ENCODE measurements around the gene PAN3. TPM values are rescaled to one million over a fixed set of nuclear protein-coding genes. Genes with fewer than 3 reads are reported as not detected.
A peak's percentile ranks its signal among the peaks of the same experiment; 100 is the strongest.

The PAN3 gene
- polyA plus RNA-seq, 1 experiment: 10.7 TPM

DNA sequence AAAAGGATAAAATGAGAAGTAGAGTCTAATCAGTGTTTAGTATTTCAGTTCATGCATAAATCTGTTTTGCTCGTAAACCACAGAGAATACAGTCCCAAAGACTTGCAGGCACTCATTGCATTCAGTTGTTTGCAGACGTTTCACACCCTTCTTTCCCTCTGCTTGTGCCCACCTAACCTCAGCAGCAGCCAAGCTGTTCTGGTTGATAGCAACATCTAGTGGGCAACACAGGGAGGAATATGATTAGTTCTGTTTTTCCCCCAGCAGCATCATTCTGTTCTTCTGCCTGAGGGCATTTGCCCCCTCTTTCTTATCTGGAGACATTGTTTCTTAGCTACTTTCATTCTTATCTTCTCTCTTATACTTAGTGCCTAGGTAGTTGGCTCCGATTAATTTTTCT lies 135.6 kb downstream of the PAN3 start:
- TF ChIP-seq, protein P1, sequence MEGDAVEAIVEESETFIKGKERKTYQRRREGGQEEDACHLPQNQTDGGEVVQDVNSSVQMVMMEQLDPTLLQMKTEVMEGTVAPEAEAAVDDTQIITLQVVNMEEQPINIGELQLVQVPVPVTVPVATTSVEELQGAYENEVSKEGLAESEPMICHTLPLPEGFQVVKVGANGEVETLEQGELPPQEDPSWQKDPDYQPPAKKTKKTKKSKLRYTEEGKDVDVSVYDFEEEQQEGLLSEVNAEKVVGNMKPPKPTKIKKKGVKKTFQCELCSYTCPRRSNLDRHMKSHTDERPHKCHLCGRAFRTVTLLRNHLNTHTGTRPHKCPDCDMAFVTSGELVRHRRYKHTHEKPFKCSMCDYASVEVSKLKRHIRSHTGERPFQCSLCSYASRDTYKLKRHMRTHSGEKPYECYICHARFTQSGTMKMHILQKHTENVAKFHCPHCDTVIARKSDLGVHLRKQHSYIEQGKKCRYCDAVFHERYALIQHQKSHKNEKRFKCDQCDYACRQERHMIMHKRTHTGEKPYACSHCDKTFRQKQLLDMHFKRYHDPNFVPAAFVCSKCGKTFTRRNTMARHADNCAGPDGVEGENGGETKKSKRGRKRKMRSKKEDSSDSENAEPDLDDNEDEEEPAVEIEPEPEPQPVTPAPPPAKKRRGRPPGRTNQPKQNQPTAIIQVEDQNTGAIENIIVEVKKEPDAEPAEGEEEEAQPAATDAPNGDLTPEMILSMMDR (IDR thresholded peaks at IDR 0.05; ENCODE audit: insufficient read depth, low read depth, low read length): 0 out of 2 replicates have a peak, but pooled peaks have one; percentile 7
- ChIA-PET CTCF (no interaction called here), POLR2A (no interaction called here)
- Histone ChIP-seq H3K4me3 (ENCODE audit: low read depth, low read length) (no peak overlapping the region), H3K36me3 (ENCODE audit: control insufficient read depth, insufficient read depth, low read length) (peaks cover 4% of the 10 kb centered on the region), H3K27me3 (ENCODE audit: control insufficient read depth, insufficient read depth, low read length) (no peaks in the 10 kb centered on the region)
- no peak for DNase-seq (ENCODE audit: low read depth)

- Histone ChIP-seq H3K36me3 (ENCODE audit: control insufficient read depth, insufficient read depth, low read length) (peaks cover 5% of the 10 kb centered on the region), H3K27me3 (ENCODE audit: control insufficient read depth, insufficient read depth, low read length) (no peaks in the 10 kb centered on the region), H3K4me3 (ENCODE audit: low read depth, low read length) (no peak overlapping the region)
- TF ChIP-seq, protein P1 (IDR thresholded peaks at IDR 0.05; ENCODE audit: insufficient read depth, low read depth, low read length): no peak
- DNase-seq (ENCODE audit: low read depth): no peak
- CTCF ChIA-PET: interaction anchor here (0.7 kb wide), 1 partner anchor 374 kb away, joined by 3 read pairs; no protein-coding TSS in a partner anchor
- POLR2A ChIA-PET: no interaction called here
Observed at GRCh38 chr13:28282451-28282850, 144.1 kb downstream of the PAN3 start.

DNA sequence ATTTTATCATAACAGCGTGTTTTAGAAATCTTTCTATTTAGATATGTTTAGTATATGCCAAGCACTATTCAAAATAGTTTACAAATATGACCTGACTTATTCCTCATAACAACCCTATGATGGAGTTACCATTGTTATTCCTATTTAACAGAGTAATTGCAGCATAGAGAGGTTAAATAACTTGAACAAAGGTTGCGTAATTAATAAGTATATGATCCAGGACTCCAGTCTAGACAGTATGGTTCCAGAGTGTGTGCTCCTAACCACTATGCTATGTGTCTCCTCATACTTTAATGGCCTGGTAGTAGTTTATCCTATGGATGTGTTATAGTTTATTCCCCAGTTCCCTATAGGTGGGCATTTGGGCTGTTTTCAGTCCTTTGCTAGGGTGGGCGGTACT lies 145.3 kb downstream of the PAN3 start:
- no peak for DNase-seq (ENCODE audit: low read depth)
- Histone ChIP-seq H3K27me3 (ENCODE audit: control insufficient read depth, insufficient read depth, low read length) (no peaks in the 10 kb centered on the region), H3K36me3 (ENCODE audit: control insufficient read depth, insufficient read depth, low read length) (peaks cover 5% of the 10 kb centered on the region), H3K4me3 (ENCODE audit: low read depth, low read length) (no peak overlapping the region)
- POLR2A ChIA-PET: no interaction called here
- CTCF ChIA-PET: no interaction called here
- TF ChIP-seq, protein P1 (IDR thresholded peaks at IDR 0.05; ENCODE audit: insufficient read depth, low read depth, low read length): no peak

DNA sequence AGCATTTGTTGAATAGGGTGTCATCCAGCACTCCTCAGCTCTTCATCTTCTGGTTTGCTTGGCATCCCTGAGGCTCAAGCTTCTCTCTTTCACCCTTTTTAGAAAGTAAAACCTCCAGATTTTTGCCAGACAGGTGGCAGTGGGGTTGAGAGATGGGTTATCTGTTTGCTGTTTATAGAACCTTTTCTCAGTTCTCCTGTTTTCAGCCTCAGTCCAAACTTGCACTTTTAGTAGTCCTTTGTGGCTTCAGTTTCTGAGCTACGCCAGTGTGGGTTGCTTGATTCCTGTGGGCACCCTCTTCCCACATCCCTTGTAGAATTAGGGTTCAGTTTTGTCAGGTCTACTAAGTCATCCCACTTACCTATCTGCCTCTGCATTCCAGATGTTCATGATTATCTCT lies 147.9 kb downstream of the PAN3 start:
- TF ChIP-seq, protein P1 (IDR thresholded peaks at IDR 0.05; ENCODE audit: insufficient read depth, low read depth, low read length): no peak
- POLR2A ChIA-PET: no interaction called here
- CTCF ChIA-PET: interaction anchor here (0.6 kb wide), 1 partner anchor 106 kb away, joined by 4 read pairs; no protein-coding TSS in a partner anchor

DNA sequence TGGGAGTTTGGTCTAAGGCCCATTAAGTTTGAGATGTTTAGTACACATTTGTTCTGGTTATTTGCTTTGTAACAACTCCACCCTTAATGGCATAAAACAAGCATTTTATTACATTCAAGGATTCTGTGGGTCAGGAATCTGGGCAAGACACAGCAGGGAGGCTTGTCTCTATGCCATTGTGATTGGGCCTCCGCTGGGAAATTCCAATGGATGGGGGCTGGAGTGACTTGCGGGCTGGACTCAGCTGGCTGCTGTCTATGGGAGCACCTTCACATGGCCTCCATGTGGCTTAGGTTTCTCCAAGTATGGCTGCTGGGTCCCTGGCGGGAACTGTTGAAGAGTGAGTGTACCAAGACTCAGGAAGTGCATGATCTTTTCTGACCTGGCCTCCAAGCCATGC lies 159.0 kb downstream of the PAN3 start:
- no peaks in the 10 kb centered on the region for H3K27me3 ChIP-seq (ENCODE audit: control insufficient read depth, insufficient read depth, low read length)
- TF ChIP-seq, protein P1 (IDR thresholded peaks at IDR 0.05; ENCODE audit: insufficient read depth, low read depth, low read length): no peak
- no peak overlapping the region for H3K4me3 ChIP-seq (ENCODE audit: low read depth, low read length)

More for the DNA sequence above, 147.9 kb downstream of the PAN3 start:
- H3K4me3 ChIP-seq (ENCODE audit: low read depth, low read length): no peak overlapping the region
- H3K27me3 ChIP-seq (ENCODE audit: control insufficient read depth, insufficient read depth, low read length): no peaks in the 10 kb centered on the region
- H3K36me3 ChIP-seq (ENCODE audit: control insufficient read depth, insufficient read depth, low read length): peaks cover 8% of the 10 kb centered on the region
- DNase-seq (ENCODE audit: low read depth): no peak

More for the DNA sequence above, 159.0 kb downstream of the PAN3 start:
- ChIA-PET POLR2A (no interaction called here), CTCF (no interaction called here)
- no peak for DNase-seq (ENCODE audit: low read depth)
- H3K36me3 ChIP-seq (ENCODE audit: control insufficient read depth, insufficient read depth, low read length): peaks cover 1% of the 10 kb centered on the region; the same call in 1 of the 2 replicates
